ENCODE measurements around the gene TAC3. TPM values are rescaled to one million over a fixed set of nuclear protein-coding genes. Genes with fewer than 3 reads are reported as not detected.

Gene TAC3
- total RNA-seq, 1 donor from 2014 or later, result 0.31 TPM

DNA sequence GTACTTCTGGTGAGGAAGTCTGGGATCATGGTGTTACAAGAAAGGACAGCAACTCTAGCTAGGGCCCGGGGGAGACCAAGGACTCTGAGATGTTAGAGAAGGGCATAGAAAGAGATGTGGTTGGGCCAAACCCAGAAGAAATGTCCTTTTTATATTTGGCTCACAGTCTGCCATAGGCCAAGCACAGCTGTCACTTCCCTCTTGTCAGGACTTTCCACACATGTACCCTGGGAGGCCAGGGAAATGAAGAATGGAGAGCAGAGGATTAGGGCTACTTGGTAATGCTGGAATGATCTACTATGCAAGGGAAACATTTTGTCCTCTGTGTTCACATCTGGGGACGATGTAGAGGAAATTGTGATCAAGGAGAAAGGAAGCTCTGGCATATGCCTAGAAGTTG lies 24.4 kb upstream of the TAC3 start:
- TF ChIP-seq, protein P1, sequence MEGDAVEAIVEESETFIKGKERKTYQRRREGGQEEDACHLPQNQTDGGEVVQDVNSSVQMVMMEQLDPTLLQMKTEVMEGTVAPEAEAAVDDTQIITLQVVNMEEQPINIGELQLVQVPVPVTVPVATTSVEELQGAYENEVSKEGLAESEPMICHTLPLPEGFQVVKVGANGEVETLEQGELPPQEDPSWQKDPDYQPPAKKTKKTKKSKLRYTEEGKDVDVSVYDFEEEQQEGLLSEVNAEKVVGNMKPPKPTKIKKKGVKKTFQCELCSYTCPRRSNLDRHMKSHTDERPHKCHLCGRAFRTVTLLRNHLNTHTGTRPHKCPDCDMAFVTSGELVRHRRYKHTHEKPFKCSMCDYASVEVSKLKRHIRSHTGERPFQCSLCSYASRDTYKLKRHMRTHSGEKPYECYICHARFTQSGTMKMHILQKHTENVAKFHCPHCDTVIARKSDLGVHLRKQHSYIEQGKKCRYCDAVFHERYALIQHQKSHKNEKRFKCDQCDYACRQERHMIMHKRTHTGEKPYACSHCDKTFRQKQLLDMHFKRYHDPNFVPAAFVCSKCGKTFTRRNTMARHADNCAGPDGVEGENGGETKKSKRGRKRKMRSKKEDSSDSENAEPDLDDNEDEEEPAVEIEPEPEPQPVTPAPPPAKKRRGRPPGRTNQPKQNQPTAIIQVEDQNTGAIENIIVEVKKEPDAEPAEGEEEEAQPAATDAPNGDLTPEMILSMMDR (IDR thresholded peaks at IDR 0.05; ENCODE audit: unreplicated experiment), result no peak
- H3K9me3 Mint-ChIP-seq, result no peaks in the 10 kb centered on the region
- peaks cover 33% of the 10 kb centered on the region for H3K27me3 Mint-ChIP-seq (ENCODE audit: low read depth)
- no peak for DNase-seq (ENCODE audit: low spot score in 2 of 2, unreplicated experiment in 2 of 2)
- no peaks in the 10 kb centered on the region for H3K4me1 Mint-ChIP-seq
- H3K4me3 Mint-ChIP-seq, result no peak overlapping the region
- H3K27ac Mint-ChIP-seq, result no peak overlapping the region
- no peaks in the 10 kb centered on the region for H3K36me3 Mint-ChIP-seq

GRCh38 chr12:57040211-57040610 lies 23.9 kb upstream of the TAC3 start:
- Mint-ChIP-seq H3K4me3 (no peak overlapping the region), H3K27ac (no peak overlapping the region), H3K9me3 (no peaks in the 10 kb centered on the region), H3K4me1 (no peaks in the 10 kb centered on the region), H3K36me3 (no peaks in the 10 kb centered on the region), H3K27me3 (ENCODE audit: low read depth) (peaks cover 29% of the 10 kb centered on the region)
- TF ChIP-seq, protein P1 (IDR thresholded peaks at IDR 0.05; ENCODE audit: unreplicated experiment), result no peak
- DNase-seq (ENCODE audit: low spot score in 2 of 2, unreplicated experiment in 2 of 2), result no peak

DNA sequence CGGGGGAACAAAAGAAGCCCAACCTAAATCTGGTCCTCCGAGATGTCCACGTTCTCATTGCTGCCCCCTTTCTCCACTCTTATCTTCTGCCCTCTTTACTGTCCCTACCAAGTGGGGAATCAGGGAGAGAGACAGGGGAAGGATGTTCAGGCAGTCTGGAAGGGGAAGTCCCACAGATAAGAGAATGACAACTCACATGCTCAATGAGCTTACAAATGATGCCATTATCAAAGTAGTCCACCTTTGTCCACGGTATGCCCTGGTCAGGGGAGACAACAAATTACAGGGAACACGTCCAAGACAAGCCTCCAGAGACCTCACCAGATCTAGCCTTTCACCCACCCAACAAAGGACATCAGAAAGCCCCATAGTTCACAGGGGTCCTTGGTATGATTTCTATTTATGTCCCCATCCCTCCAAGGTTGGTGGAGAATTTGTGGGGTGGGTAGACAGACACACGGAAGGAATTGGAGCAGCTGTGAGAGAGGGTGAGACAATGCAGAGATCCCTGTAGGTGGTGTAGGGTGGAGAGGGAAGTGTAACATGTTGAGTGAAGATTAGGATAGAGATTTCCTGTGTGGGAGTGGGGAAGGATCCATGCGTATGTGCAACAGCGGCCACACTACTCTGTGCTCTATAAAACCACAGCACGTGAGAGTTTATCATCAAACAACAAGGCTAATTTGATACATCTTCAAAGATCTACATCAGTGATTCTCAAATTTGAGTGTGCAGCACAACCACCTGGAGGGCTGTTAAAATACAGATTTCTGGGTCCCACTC lies 22.9 kb upstream of the TAC3 start:
- H3K27ac Mint-ChIP-seq, result no peak overlapping the region
- no peaks in the 10 kb centered on the region for H3K36me3 Mint-ChIP-seq
- no peaks in the 10 kb centered on the region for H3K4me1 Mint-ChIP-seq
- H3K27me3 Mint-ChIP-seq (ENCODE audit: low read depth), result peaks cover 25% of the 10 kb centered on the region
- no peak overlapping the region for H3K4me3 Mint-ChIP-seq
- H3K9me3 Mint-ChIP-seq, result no peaks in the 10 kb centered on the region
- TF ChIP-seq, protein P1 (IDR thresholded peaks at IDR 0.05; ENCODE audit: unreplicated experiment), result no peak
- no peak for DNase-seq (ENCODE audit: low spot score in 2 of 2, unreplicated experiment in 2 of 2)

- Mint-ChIP-seq H3K9me3 (no peaks in the 10 kb centered on the region), H3K36me3 (no peaks in the 10 kb centered on the region), H3K4me3 (no peak overlapping the region), H3K27ac (no peak overlapping the region), H3K4me1 (no peaks in the 10 kb centered on the region), H3K27me3 (ENCODE audit: low read depth) (peaks cover 17% of the 10 kb centered on the region)
- DNase-seq (ENCODE audit: low spot score in 2 of 2, unreplicated experiment in 2 of 2), result no peak
- TF ChIP-seq, protein P1 (IDR thresholded peaks at IDR 0.05; ENCODE audit: unreplicated experiment), result no peak
Observed at GRCh38 chr12:57037264-57037663, 20.9 kb upstream of the TAC3 start.

GRCh38 chr12:57033431-57033830 lies 17.1 kb upstream of the TAC3 start:
- H3K4me1 Mint-ChIP-seq, result peaks cover 16% of the 10 kb centered on the region
- no peak overlapping the region for H3K4me3 Mint-ChIP-seq
- DNase-seq (ENCODE audit: low spot score in 2 of 2, unreplicated experiment in 2 of 2), result no peak
- TF ChIP-seq, protein P1 (IDR thresholded peaks at IDR 0.05; ENCODE audit: unreplicated experiment), result no peak
- H3K36me3 Mint-ChIP-seq, result no peaks in the 10 kb centered on the region
- H3K9me3 Mint-ChIP-seq, result no peaks in the 10 kb centered on the region
- no peaks in the 10 kb centered on the region for H3K27me3 Mint-ChIP-seq (ENCODE audit: low read depth)
- no peak overlapping the region for H3K27ac Mint-ChIP-seq

Data from mesothelial cell of epicardium (in vitro differentiated cells).